ENCODE measurements around the gene HRAS. TPM values are rescaled to one million over a fixed set of nuclear protein-coding genes. Genes with fewer than 3 reads are reported as not detected.
A peak's percentile ranks its signal among the peaks of the same experiment; 100 is the strongest.

The HRAS gene
- polyA plus RNA-seq, 1 experiment: 44.7 TPM

DNA sequence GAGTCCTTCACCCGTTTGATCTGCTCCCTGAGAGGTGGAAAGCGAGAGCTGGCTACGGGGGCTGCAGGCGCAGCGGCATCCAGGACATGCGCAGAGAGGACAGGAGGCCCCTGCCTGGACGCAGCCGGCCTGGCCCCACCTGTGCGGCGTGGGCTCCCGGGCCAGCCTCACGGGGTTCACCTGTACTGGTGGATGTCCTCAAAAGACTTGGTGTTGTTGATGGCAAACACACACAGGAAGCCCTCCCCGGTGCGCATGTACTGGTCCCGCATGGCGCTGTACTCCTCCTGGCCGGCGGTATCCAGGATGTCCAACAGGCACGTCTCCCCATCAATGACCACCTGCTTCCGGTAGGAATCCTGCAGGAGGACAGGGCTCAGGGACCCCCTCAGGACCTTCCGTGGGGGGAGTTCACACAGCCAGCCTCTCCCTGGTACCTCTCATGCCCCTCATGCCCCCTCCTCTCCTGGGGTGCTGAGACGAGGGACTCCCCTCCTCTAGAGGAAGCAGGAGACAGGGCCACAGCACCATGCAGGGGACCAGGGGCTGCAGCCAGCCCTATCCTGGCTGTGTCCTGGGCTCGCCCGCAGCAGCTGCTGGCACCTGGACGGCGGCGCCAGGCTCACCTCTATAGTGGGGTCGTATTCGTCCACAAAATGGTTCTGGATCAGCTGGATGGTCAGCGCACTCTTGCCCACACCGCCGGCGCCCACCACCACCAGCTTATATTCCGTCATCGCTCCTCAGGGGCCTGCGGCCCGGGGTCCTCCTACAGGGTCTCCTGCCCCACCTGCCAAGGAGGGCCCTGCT, 1.6 kb downstream of the HRAS start:
- ChIA-PET CTCF (interaction anchor here (0.7 kb wide), 1 partner anchor 15 kb away, joined by 3 read pairs; no protein-coding TSS in a partner anchor), POLR2A (no interaction called here)

DNA sequence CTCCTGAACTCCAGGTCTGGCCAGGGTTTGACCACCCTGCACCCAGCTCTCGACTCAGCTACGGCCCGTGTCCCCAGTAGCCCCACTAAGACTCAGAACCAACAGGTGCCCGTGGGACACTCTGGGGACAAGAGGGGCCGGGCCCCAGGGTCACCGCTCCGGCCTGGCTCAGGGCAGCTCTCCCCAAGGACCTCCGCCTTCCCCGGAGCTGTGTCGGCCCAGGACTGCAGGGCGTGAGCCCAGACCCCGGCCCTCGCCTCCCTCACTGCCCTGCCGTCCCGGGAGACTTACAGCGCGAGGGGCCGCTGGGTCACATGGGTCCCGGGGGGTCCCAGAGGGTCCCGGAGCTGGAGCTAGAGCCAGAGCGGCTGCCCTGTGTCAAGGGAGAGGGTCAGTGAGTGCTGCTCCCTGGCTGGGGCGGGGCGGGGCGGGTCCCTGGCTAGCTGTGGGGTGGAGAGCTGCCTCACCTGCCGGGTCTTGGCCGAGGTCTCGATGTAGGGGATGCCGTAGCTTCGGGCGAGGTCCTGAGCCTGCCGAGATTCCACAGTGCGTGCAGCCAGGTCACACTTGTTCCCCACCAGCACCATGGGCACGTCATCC, 2.3 kb downstream of the HRAS start:
- CTCF ChIA-PET: interaction anchor here (0.6 to 1.2 kb wide), 3 partner anchors 14 to 20 kb away, joined by 3 to 8 read pairs (median 5); no protein-coding TSS in a partner anchor
- POLR2A ChIA-PET: interaction anchor here (0.6 kb wide), 1 partner anchor 24 kb away, joined by 3 read pairs; no protein-coding TSS in a partner anchor
- TF ChIP-seq CTCF (IDR thresholded peaks at IDR 0.05; ENCODE audit: low read depth, low read length): no peak

More for the DNA sequence above, 1.6 kb downstream of the HRAS start:
- Histone ChIP-seq H3K4me3 (ENCODE audit: low read depth, low read length) (peak overlapping the region; percentile 73), H3K27me3 (ENCODE audit: control insufficient read depth, insufficient read depth, low read length) (no peaks in the 10 kb centered on the region), H3K9me3 (ENCODE audit: control insufficient read depth, insufficient read depth, low read length) (no peaks in the 10 kb centered on the region; the same call in 1 of the 2 replicates), H3K27ac (ENCODE audit: low read depth, low read length) (no peak overlapping the region)
- DNase-seq (ENCODE audit: low read depth, low spot score): no peak
- TF ChIP-seq CTCF (IDR thresholded peaks at IDR 0.05; ENCODE audit: low read depth, low read length): no peak

DNA sequence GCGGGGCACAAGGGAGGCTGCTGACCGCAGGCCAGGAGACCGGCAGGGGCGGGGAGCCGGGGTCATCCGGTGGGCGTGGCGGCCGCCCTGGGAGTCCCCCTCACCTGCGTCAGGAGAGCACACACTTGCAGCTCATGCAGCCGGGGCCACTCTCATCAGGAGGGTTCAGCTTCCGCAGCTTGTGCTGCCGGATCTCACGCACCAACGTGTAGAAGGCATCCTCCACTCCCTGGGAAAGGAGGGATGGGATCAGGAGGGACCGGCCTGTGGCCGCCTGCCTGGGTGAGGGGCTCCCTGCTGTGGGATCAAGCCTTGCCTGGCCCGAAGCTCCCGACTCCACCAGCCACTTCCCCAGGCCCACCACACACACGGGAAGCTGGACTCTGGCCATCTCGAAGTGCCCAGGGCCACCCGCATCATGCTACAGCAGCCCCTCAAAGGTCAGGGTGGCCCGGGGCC, 2.8 kb downstream of the HRAS start:
- H3K27me3 ChIP-seq (ENCODE audit: control insufficient read depth, insufficient read depth, low read length): no peaks in the 10 kb centered on the region
- CTCF ChIA-PET: interaction anchor here (0.6 to 1.2 kb wide), 2 partner anchors 13 to 19 kb away, joined by 5 to 8 read pairs; no protein-coding TSS in a partner anchor
- H3K27ac ChIP-seq (ENCODE audit: low read depth, low read length): no peak overlapping the region
- TF ChIP-seq CTCF (IDR thresholded peaks at IDR 0.05; ENCODE audit: low read depth, low read length): no peak
- H3K9me3 ChIP-seq (ENCODE audit: control insufficient read depth, insufficient read depth, low read length): no peaks in the 10 kb centered on the region; the same call in 1 of the 2 replicates
- POLR2A ChIA-PET: interaction anchor here (0.6 kb wide), 1 partner anchor 23 kb away, joined by 3 read pairs; no protein-coding TSS in a partner anchor
- no peak for DNase-seq (ENCODE audit: low read depth, low spot score)
- H3K4me3 ChIP-seq (ENCODE audit: low read depth, low read length): no peak overlapping the region

More for the DNA sequence above, 2.3 kb downstream of the HRAS start:
- DNase-seq (ENCODE audit: low read depth, low spot score): no peak
- Histone ChIP-seq H3K27me3 (ENCODE audit: control insufficient read depth, insufficient read depth, low read length) (no peaks in the 10 kb centered on the region), H3K4me3 (ENCODE audit: low read depth, low read length) (no peak overlapping the region), H3K9me3 (ENCODE audit: control insufficient read depth, insufficient read depth, low read length) (no peaks in the 10 kb centered on the region; the same call in 1 of the 2 replicates), H3K27ac (ENCODE audit: low read depth, low read length) (no peak overlapping the region)

DNA sequence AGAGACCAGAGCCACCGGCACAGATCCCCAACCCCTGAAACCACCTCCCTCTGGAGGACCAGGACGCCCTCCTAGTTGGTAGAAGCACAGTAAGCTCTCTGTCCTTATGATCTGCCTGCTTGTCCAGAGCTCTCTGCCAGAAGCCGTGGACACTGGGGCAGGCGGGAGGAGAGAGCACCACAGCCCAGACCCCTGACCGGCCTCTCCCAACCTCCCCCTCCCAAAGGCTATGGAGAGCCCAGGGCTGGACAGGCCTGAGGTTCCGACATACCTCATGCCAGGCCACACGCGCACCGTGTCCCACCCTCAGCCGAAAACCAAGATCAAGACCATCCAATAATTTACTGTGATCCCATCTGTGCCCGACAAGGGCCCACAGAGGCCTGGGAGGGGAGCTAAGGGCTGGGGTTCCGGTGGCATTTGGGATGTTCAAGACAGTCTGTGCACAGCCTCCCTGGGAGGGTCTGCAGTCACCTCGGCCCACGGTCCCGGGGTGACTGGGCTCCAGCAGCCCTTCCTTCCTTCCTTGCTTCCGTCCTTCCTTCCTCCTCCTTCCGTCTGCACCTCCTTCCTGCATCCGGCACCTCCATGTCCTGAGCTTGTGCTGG, 3.4 kb downstream of the HRAS start:
- Histone ChIP-seq H3K9me3 (ENCODE audit: control insufficient read depth, insufficient read depth, low read length) (no peaks in the 10 kb centered on the region; the same call in 1 of the 2 replicates), H3K4me3 (ENCODE audit: low read depth, low read length) (no peak overlapping the region), H3K27me3 (ENCODE audit: control insufficient read depth, insufficient read depth, low read length) (no peaks in the 10 kb centered on the region), H3K27ac (ENCODE audit: low read depth, low read length) (no peak overlapping the region)
- POLR2A ChIA-PET: no interaction called here
- TF ChIP-seq CTCF (IDR thresholded peaks at IDR 0.05; ENCODE audit: low read depth, low read length): no peak
- DNase-seq (ENCODE audit: low read depth, low spot score): no peak
- CTCF ChIA-PET: interaction anchor here (1.2 kb wide), 1 partner anchor 13 kb away, joined by 8 read pairs; no protein-coding TSS in a partner anchor
